HG02571 (cell line): Measurements from ENCODE around the gene GTF2H2.
"Not testable (repeated sequence)": the region's sequence is repeated elsewhere in the genome, so short reads cannot be mapped to it uniquely, and the experiment has no call there.

ENCODE experiments used
- ATAC-seq: cut with Tn5 transposase; IDR thresholded peaks from one replicate; pipeline ENCODE4 v1.9.1; 2021; ENCODE audit warnings: mild to moderate bottlenecking, moderate library complexity; ENCODE audit not compliant: unreplicated experiment

The GTF2H2 gene

GRCh38 chr5:71013575-71013974, 53.9 kb downstream of the GTF2H2 start:
- no peak for ATAC-seq

DNA sequence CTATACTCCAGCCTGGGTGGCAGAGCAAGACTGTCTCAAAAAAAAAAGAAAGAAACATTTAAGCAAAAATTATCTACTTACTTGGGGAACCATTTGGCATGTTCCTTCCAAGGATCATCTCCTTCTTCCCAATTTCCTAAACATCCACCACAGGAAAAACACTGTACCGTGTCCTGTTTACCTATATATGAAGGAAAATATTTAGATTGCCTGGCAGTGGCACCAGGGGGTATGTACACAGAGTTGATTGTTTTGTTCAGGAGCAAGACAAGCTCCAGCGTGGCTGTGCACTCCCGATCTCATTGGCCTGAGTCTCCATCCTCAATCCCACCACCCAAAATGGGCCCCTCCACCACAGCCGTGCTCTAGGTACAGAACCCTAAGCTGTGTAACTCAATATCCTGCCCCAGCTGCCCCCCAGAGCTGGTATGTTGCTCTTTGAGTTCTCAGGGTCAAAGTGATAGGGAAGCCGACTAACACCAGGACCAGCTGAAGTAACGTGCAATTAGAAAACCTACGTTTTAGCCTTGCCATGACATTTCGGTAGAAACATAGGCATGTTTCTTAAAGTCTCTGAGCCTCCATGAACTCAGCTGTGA, 56.2 kb downstream of the GTF2H2 start:
- no peak for ATAC-seq

DNA sequence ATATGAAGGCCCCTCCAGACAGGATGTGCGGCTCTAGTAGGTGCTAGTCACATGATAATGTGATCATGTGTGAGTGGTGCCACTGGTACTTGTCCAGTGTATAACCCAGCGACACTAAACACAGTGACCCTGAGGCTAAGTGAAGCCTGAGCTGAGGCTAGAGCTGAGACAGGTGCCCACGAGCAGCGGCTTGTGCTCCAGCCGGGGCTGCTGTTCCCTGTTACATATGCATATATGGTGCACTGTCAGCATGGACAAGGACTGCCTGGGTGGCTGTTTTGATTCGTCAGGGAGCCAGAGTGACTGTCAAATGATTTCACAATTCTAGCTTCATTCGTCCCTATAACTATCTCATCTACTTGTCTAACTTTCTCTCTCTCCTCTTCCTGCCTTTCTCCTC, 60.5 kb downstream of the GTF2H2 start:
- ATAC-seq: not testable (repeated sequence)
